Measurements from ENCODE around the gene ITPRID1.

Gene ITPRID1

GRCh38 chr7:31692871-31693270 is 179.0 kb downstream of the ITPRID1 start:
- DNase-seq (ENCODE audit: extremely low read depth in 1 of 2, low read depth in 1 of 2) = no peak

GRCh38 chr7:31695859-31696614 is 182.1 kb downstream of the ITPRID1 start:
- DNase-seq (ENCODE audit: extremely low read depth in 1 of 2, low read depth in 1 of 2) = no peak

DNA sequence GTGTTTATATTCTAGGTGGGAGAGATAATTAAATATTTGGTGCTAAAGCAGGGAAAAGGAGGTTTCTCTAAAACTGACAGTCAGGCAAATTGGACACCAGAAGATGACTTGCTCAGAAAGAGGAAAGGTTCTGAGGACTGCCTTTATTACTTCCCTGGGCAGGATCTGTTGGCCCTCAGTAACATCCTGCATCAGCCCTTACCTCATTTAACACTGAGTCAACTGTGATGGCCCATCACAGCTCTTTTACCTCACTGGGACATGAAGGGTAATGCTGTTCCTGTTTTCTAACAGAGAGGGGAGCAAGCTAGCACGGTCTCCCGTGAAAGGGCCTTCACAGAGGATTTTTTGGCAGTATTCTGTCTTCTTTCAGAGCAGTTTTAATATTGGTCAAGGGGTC is 185.2 kb downstream of the ITPRID1 start:
- no peak for DNase-seq (ENCODE audit: extremely low read depth in 1 of 2, low read depth in 1 of 2)

DNA sequence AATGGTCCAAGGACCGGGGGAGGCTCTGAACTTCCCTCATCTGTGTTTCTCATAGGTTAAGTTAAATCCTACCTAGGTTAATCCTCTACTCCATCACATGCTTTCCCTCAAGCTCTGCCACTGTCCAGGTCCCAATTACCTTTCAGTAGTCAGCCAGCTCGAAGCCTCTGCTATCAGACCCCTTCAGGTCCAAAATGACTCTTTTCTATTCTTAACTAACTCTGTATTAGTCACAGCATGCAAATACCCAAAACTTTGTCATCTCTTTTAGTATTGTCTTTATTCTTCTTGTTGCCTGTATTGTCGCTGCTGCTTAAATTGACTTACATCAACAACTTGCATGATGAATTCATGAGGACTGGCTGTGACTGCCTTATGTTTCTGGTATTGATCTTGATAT is 188.5 kb downstream of the ITPRID1 start:
- no peak for DNase-seq (ENCODE audit: extremely low read depth in 1 of 2, low read depth in 1 of 2)

GRCh38 chr7:31705377-31705776 is 191.5 kb downstream of the ITPRID1 start:
- no peak for DNase-seq (ENCODE audit: extremely low read depth in 1 of 2, low read depth in 1 of 2)

- DNase-seq (ENCODE audit: extremely low read depth in 1 of 2, low read depth in 1 of 2) = no peak
These were observed 193.2 kb downstream of the ITPRID1 start for GRCh38 chr7:31707089-31707488.
